Omental fat pad (tissue), 4 donors: Measurements from ENCODE around the gene ATG16L1. TPM values are rescaled to one million over a fixed set of nuclear protein-coding genes. Genes with fewer than 3 reads are reported as not detected.

Experiments used
- ATAC-seq: fragments of 150-250 bp; one replicate; pipeline ENCODE4 v1.9.1; 2016; ENCODE audit warnings: mild to moderate bottlenecking, moderate library complexity; ENCODE audit not compliant: low FRiP score
- DNase-seq: peaks from one replicate; pipeline ENCODE4 v3.0.0-alpha.2; 2019; ENCODE audit warnings: low spot score
- total RNA-seq, 4 donors: library from RNA; depleted of rRNA; stranded (reverse); fragments of >200 nt; gene quantifications; one replicate each; pipeline ENCODE4 v1.1.0, GENCODE V29; 2016
- TF ChIP-seq, protein P1 (sequence below), 3 donors: fragments of 450-650 bp; IDR thresholded peaks; one replicate each; pipeline ENCODE4 v1.5.1; 2016 to 2017; ENCODE audit warnings: antibody characterized with exemption in 3 of 3, mild to moderate bottlenecking in 3 of 3, moderate library complexity in 2 of 3

ATG16L1 gene
- total RNA-seq, 4 donors from 2014 or later, result 20.6 to 55.2 (median 27.6) TPM

DNA sequence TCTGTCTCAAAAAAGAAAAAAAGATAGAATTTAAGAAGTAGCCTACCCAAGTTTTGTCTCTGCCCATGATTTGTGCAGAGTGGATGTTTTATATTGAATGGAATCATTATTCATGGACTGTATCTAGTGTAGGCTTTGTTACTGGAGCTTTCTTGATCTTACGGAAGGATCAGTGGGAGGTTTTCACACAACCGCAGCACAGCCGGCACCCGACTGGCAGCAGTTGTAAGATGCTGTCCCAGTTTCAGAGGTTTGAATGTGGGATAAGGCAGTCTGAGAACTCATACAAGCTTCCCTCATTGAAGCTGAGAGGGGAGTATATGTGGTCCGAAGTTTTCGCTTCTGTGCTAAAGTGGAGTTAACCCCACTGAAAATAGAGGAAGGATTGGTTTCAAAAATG lies 36.4 kb downstream of the ATG16L1 start:
- TF ChIP-seq, protein P1, sequence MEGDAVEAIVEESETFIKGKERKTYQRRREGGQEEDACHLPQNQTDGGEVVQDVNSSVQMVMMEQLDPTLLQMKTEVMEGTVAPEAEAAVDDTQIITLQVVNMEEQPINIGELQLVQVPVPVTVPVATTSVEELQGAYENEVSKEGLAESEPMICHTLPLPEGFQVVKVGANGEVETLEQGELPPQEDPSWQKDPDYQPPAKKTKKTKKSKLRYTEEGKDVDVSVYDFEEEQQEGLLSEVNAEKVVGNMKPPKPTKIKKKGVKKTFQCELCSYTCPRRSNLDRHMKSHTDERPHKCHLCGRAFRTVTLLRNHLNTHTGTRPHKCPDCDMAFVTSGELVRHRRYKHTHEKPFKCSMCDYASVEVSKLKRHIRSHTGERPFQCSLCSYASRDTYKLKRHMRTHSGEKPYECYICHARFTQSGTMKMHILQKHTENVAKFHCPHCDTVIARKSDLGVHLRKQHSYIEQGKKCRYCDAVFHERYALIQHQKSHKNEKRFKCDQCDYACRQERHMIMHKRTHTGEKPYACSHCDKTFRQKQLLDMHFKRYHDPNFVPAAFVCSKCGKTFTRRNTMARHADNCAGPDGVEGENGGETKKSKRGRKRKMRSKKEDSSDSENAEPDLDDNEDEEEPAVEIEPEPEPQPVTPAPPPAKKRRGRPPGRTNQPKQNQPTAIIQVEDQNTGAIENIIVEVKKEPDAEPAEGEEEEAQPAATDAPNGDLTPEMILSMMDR (IDR thresholded peaks at IDR 0.05), result no peak
- DNase-seq (no peak), ATAC-seq (no peak)

DNA sequence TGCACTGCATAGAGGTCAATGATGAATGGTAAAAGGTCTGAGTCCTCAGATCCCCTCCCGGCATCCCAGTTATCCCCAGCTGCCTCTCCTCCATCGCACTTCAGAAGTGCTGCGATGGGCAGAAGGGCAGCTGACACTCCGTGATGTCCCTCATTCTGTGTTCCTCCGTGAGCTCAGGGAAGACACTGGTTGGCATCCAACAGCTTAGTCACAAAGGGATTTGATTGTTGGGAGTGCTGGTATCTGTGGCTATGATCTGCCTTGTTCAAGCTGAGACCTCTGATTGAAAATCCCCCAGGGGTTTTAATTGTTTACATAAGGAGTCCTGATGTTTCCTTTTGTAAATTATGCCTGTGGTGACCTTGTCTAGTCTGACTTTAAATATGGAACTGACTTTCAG lies 37.2 kb downstream of the ATG16L1 start:
- TF ChIP-seq, protein P1 (IDR thresholded peaks at IDR 0.05), result no peak
- ATAC-seq (no peak), DNase-seq (no peak)

DNA sequence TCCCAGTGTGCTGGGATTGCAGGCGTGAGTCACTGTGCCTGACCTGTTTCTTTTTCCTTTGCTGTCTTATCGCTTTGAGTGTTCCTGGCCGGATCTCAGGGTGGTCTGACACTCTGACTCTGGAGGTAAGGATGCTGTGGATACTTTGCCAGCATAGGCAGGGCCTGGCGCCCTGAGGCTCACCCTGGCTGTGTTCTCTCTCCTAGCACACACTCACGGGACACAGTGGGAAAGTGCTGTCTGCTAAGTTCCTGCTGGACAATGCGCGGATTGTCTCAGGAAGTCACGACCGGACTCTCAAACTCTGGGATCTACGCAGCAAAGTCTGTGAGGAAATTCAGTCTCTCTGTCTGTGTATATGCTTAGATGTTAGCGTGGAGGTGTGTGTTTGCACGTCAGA lies 38.2 kb downstream of the ATG16L1 start:
- TF ChIP-seq, protein P1 (IDR thresholded peaks at IDR 0.05), result no peak
- DNase-seq (no peak), ATAC-seq (no peak)

DNA sequence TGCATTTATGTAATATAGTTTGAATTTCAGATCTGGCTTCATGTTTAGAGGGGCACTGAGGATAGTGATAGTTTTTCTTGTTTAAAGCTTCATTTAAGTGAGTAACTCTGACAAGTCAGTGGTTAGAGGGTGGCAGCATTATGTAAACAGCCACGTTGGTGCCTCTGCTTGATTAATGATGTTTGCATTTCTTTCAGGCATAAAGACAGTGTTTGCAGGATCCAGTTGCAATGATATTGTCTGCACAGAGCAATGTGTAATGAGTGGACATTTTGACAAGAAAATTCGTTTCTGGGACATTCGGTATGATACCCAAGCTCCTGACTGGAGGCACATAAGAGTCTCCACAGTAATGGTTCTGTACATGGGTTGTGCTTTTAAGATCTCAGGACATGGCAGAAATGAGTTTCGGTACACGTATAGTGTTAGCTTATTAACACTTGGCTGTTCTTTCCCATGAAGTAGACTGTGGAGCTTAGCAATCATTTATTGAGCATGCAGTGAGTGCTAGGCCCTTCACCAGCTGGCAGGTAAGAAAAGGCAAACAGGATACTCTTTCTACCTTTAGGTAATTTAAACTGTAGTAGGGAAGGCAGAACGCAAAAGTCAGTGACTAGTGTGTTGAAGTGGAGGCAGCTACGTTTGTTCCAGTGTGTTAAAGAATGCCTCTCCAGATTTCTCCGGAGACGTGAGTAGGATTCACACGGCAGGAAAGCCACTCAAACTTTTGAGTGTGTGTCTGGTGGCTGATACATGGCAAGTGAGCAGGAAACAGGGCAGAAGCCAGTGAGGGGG lies 38.8 kb downstream of the ATG16L1 start:
- TF ChIP-seq, protein P1 (IDR thresholded peaks at IDR 0.05), result no peak
- no peak for DNase-seq
- ATAC-seq, result no peak

DNA sequence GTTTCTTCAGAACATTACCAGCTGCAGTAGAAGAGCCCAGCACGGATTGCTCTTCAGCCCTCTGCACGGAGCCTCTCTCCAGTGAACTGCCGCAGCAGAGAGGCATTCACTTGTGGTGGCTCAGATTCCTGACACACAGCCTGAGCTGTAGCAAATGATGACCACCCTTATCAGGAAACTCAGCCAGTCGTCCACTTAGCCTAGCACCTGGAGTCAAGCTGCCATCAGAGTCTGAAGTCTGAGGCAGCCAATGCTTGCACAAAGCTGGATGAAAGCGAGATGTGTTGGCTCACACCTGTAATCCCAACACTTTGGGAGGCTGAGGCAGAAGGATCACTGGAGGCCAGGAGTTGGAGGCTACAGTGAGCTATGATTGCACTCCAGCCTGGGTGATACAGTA lies 44.4 kb downstream of the ATG16L1 start:
- TF ChIP-seq, protein P1 (IDR thresholded peaks at IDR 0.05), result no peak
- DNase-seq (no peak), ATAC-seq (no peak)

DNA sequence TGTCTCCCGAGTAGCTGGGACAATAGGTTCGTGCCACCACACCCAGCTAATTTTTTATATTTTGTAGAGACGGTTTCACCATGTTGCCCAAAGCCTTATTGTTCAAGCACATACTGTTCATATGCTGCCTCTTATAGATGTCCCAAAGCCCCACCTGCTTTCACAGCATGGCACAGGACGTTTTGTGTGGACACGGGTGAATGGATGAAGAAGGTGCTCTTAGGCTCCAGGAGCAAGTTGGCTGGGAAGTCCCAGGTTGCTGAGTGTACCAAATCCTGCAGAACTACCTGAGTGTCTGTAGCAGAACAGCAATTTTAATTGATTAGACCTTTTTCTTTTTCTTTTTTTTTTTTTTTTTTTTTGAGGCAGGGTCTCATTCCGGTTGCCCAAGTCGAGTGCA lies 45.6 kb downstream of the ATG16L1 start:
- ATAC-seq (no peak), DNase-seq (no peak)
- TF ChIP-seq, protein P1 (IDR thresholded peaks at IDR 0.05), result no peak

DNA sequence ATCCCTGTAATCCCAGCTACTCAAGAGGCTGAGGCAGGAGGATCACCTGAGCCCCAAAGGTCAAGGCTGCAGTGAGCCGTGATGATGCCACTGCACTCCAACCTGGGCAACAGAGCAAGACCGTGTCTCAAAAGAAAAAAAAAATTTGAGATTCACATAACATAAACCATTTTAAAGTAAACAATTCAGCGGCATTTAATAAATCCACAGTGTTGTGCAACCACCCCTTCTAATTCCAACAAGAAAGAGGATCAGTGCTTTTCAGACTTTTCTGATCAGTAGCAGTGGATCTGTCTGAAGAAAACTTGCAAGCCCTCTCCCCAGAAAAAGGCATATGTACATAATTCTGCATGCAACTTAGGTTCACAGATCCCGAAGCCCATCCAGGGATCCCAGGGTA lies 48.9 kb downstream of the ATG16L1 start:
- ATAC-seq (no peak), DNase-seq (no peak)
- TF ChIP-seq, protein P1 (IDR thresholded peaks at IDR 0.05), result no peak
